ENCODE measurements around the gene AK5.

AK5 gene

GRCh38 chr1:77544845-77545244 lies 263.0 kb downstream of the AK5 start:
- no peak for DNase-seq

- no peak for DNase-seq
These were observed 264.2 kb downstream of the AK5 start for GRCh38 chr1:77545970-77546369.

- no peak for DNase-seq
These were observed 265.1 kb downstream of the AK5 start for GRCh38 chr1:77546890-77547289.

GRCh38 chr1:77548285-77548684 lies 266.5 kb downstream of the AK5 start:
- DNase-seq = no peak

- no peak for DNase-seq
These were observed 268.3 kb downstream of the AK5 start for GRCh38 chr1:77550135-77550534.

- DNase-seq = no peak
These were observed 270.8 kb downstream of the AK5 start for GRCh38 chr1:77552626-77553025.

GRCh38 chr1:77553568-77554291 lies 271.9 kb downstream of the AK5 start:
- DNase-seq = no peak

GRCh38 chr1:77556045-77556444 lies 274.2 kb downstream of the AK5 start:
- peak in 1 of 2 donors; percentile 15 for DNase-seq

GRCh38 chr1:77557053-77557452 lies 275.2 kb downstream of the AK5 start:
- DNase-seq = no peak

GRCh38 chr1:77558591-77559164 lies 276.9 kb downstream of the AK5 start:
- DNase-seq = no peak

GRCh38 chr1:77560741-77561140 lies 278.9 kb downstream of the AK5 start:
- no peak for DNase-seq

- DNase-seq = no peak
These were observed 280.9 kb downstream of the AK5 start for GRCh38 chr1:77562596-77563150.

- no peak for DNase-seq
These were observed 283.5 kb downstream of the AK5 start for GRCh38 chr1:77565321-77565720.

GRCh38 chr1:77571642-77572041 lies 289.8 kb downstream of the AK5 start:
- DNase-seq = no peak

GRCh38 chr1:77579547-77579946 lies 297.7 kb downstream of the AK5 start:
- no peak for DNase-seq

GRCh38 chr1:77582905-77583304 lies 301.1 kb downstream of the AK5 start:
- no peak for DNase-seq

- no peak for DNase-seq
These were observed 301.7 kb downstream of the AK5 start for GRCh38 chr1:77583483-77583882.

- DNase-seq = peak; percentile 18 to 47
These were observed 303.1 kb downstream of the AK5 start for GRCh38 chr1:77584884-77585283.

GRCh38 chr1:77585610-77586314 lies 303.9 kb downstream of the AK5 start:
- DNase-seq = no peak

GRCh38 chr1:77589231-77589630 lies 307.4 kb downstream of the AK5 start:
- no peak for DNase-seq

GRCh38 chr1:77590651-77591050 lies 308.8 kb downstream of the AK5 start:
- peak in 1 of 2 donors; percentile 35 for DNase-seq

- no peak for DNase-seq
These were observed 311.1 kb downstream of the AK5 start for GRCh38 chr1:77592906-77593305.

- no peak for DNase-seq
These were observed 312.7 kb downstream of the AK5 start for GRCh38 chr1:77594366-77595112.

All from inflammatory macrophage (primary cell).